Heart left ventricle (tissue), 16 donors: ENCODE data around the gene TMEM42. TPM values are rescaled to one million over a fixed set of nuclear protein-coding genes. Genes with fewer than 3 reads are reported as not detected.

Experiments
- ATAC-seq, 4 donors: fragments of 200-7000 bp; cut with Tn5 transposase; one replicate each; pipeline ENCODE4 v1.9.1; 2020 to 2022; ENCODE audit warnings: moderate library complexity in 4 of 4, mild to moderate bottlenecking in 3 of 4, moderate number of reproducible peaks in 1 of 4
- DNase-seq, 5 donors: peaks; one replicate each; pipeline ENCODE4 v3.0.0-alpha.2; 2020
- H3K27ac ChIP-seq, 12 donors: fragments of 200-600 bp; sonication (generic) in 4 of 12; one replicate each; pipeline versions ENCODE4 v1.5.0 to v1.8.0; 2016 to 2022; ENCODE audit warnings: mild to moderate bottlenecking in 2 of 12
- H3K27me3 ChIP-seq, 9 donors: fragments of 200-600 bp; sonication (generic) in 2 of 9; one replicate each; pipeline versions ENCODE4 v1.5.1 to v1.8.0; 2016 to 2022; ENCODE audit warnings: mild to moderate bottlenecking in 3 of 9
- H3K36me3 ChIP-seq, 9 donors: fragments of 200-600 bp; sonication (generic) in 2 of 9; one replicate each; pipeline versions ENCODE4 v1.5.0 to v1.8.0; 2018 to 2022; ENCODE audit warnings: mild to moderate bottlenecking in 2 of 9
- H3K4me1 ChIP-seq, 12 donors: fragments of 200-600 bp; sonication (generic) in 4 of 12; one replicate each; pipeline versions ENCODE4 v1.5.0 to v1.8.0; 2016 to 2022; ENCODE audit warnings: mild to moderate bottlenecking in 3 of 12
- H3K4me3 ChIP-seq, 12 donors: fragments of 200-600 bp; sonication (generic) in 4 of 12; one replicate each; pipeline versions ENCODE4 v1.5.0 to v1.8.0; 2017 to 2022; ENCODE audit warnings: mild to moderate bottlenecking in 9 of 12, moderate library complexity in 4 of 12
- H3K9me3 ChIP-seq, 12 donors: fragments of 200-600 bp; sonication (generic) in 4 of 12; one replicate each; pipeline versions ENCODE4 v1.5.0 to v1.8.0; 2016 to 2022; ENCODE audit warnings: mild to moderate bottlenecking in 1 of 12
- POLR2A ChIP-seq, 2 donors: fragments of 450-650 bp; IDR thresholded peaks; one replicate each; pipeline ENCODE4 v1.6.1; 2017; ENCODE audit warnings: antibody characterized with exemption in 2 of 2, mild to moderate bottlenecking in 2 of 2, moderate library complexity in 2 of 2
- WGBS, 4 donors: extraction: QIAGEN DNeasy Blood & Tissue Kit in 2 of 4; methylation state at CpG; one replicate each; pipeline versions ENCODE4 v1.1.5 to v1.1.7; 2013 to 2018; 5-methylcytosine and 5-hydroxymethylcytosine counted together
- intact Hi-C, 10 donors: fragments of 100-400 bp; cut with DNase I; formaldehyde crosslinking; loops; one replicate each; pipeline versions ENCODE4 v1.11.1 to v1.14.2; 2022
- polyA plus RNA-seq, 2 donors: library from polyadenylated mRNA; stranded (reverse); fragments of 200-250 nt; gene quantifications; one replicate each; pipeline ENCODE4 v1.2.3, GENCODE V29; 2013
- total RNA-seq, 9 donors: library from RNA; depleted of rRNA in 2 of 9; stranded (reverse); fragments of >200 nt in 2 of 9; fragmentation: NEBNext Ultra II Directional in 3 of 9; extraction: Animal tissue kit (Norgen Biotek cat#: 25700) in 3 of 9; gene quantifications; one replicate each; pipeline versions ENCODE4 v1.1.0 to v1.2.4, GENCODE V29; 2016 to 2023
- TF ChIP-seq, protein P1 (sequence below), 12 donors: fragments of 200-600 bp; sonication (generic) in 4 of 12; IDR thresholded peaks; one replicate each; pipeline versions ENCODE4 v1.5.0 to v1.8.0; 2018 to 2022; ENCODE audit warnings: antibody characterized with exemption in 12 of 12, mild to moderate bottlenecking in 5 of 12
- donor health status: ischemic (EF 13 %, LVEDD 7.1; RV severe dilation, severe dysfunction).
- donor health status: healthy with polysubstance abuse.
- donor health status: DM: no; HTN: yes; CAD: no.
- donor health status: DM: no; HTN: no; CAD: no.
- donor health status: ischemic (EF 25% LVEDD 6.9; RV normal size, moderate dysfunction).
- donor health status: ischemic (EF 25% LVEDD 5.7; RV mildly dilated, moderate dysfunction).
- donor health status: healthy.
- donor health status: DM: yes; HTN: yes; CAD: no.
- donor health status: ischemic (EF 35%, LVEDD 5.7; RV mildly dilated, moderate dysfunction).
- donor health status: nonischemic (EF 11% LVEDD 7.7; RV severe dilation, severe dysfunction).
- donor health status: DM: yes; HTN: yes; CAD: no.
- donor health status: PGD.
- donor health status: ischemic (EF 29% LVEDD 5.4; RV normal size, mild dysfunction).
- donor health status: nonischemic (EF 23%, LVEDD 6.1; RV moderate dilation, normal function).

Gene TMEM42
- total and polyA plus RNA-seq, 11 donors = 7.3 to 14.1 (median 10.6) TPM

DNA sequence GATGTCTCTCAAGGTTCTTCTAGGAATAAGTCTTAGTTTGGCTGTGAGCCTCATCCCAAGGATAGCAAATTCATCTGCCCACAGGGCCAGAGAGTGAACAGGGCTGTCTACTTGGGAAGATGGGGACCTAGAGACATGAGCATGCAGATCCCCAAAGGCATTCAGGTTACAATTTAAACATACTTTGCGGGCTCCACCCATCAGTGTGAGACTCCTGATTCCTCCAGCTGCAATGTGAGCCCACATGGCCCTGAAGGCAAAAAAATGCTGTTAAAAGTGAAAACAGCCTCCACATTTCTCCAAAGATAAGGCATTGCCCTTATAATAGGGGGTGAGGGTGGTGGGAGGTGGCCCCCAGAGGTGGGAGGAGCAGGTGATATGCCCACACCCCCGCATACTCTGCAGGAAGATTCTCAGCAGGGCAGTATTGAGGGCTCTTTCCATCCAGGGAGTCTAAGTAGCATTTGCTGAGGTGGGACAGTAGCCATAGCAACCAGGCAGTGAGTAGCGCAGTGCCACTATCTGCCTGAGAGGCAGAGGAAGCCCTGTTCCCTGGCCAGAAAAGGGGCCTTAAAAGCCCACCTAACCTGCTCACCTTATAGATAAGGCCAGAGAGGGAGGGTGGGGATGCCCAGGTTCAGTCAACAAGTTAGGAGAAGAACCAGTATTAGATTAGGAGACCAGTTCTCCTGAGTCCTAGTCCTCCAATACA, 43.9 kb downstream of the TMEM42 start:
- 63 to 88% (median 78%) methylated on average over 3 of the region's 3 CpGs for WGBS, 4 donors
- DNase-seq (no peak), ATAC-seq (no peak)
- intact Hi-C loops = no loop called here
- TF ChIP-seq POLR2A (IDR thresholded peaks at IDR 0.05) = no peak
- TF ChIP-seq, protein P1, sequence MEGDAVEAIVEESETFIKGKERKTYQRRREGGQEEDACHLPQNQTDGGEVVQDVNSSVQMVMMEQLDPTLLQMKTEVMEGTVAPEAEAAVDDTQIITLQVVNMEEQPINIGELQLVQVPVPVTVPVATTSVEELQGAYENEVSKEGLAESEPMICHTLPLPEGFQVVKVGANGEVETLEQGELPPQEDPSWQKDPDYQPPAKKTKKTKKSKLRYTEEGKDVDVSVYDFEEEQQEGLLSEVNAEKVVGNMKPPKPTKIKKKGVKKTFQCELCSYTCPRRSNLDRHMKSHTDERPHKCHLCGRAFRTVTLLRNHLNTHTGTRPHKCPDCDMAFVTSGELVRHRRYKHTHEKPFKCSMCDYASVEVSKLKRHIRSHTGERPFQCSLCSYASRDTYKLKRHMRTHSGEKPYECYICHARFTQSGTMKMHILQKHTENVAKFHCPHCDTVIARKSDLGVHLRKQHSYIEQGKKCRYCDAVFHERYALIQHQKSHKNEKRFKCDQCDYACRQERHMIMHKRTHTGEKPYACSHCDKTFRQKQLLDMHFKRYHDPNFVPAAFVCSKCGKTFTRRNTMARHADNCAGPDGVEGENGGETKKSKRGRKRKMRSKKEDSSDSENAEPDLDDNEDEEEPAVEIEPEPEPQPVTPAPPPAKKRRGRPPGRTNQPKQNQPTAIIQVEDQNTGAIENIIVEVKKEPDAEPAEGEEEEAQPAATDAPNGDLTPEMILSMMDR (IDR thresholded peaks at IDR 0.05) = no peak
- Histone ChIP-seq H3K4me1 (no peaks in the 10 kb centered on the region), H3K9me3 (no peaks in the 10 kb centered on the region), H3K27me3 (peaks cover 0 to 9% (median 0%) of the 10 kb centered on the region in 9 donors), H3K4me3 (no peak overlapping the region), H3K36me3 (no peaks in the 10 kb centered on the region), H3K27ac (no peak overlapping the region)

DNA sequence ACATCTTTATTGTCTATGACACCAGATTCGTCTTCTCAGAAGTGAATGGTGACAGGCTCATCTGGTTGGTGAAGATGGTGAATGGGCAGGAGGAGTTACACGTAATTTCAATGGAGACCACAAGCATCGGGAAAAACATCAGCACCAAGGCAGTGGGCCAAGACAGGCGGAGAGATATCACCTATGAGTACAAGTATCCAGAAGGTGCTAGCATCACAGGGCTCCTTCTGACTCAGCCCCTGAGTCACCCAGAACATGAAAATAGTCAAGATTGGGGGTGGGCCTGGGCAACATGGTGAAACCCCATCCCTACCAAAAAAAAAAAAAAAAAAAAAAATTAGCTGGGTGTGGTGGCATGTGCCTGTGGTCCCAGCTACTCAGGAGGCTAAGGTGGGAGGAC, 45.3 kb downstream of the TMEM42 start:
- Histone ChIP-seq H3K27me3 (peaks cover 0 to 9% (median 0%) of the 10 kb centered on the region in 9 donors), H3K36me3 (no peaks in the 10 kb centered on the region), H3K4me3 (no peak overlapping the region), H3K9me3 (no peaks in the 10 kb centered on the region), H3K4me1 (no peaks in the 10 kb centered on the region), H3K27ac (no peak overlapping the region)
- ATAC-seq (no peak), DNase-seq (no peak)
- TF ChIP-seq, protein P1 (IDR thresholded peaks at IDR 0.05) = no peak
- WGBS, 4 donors = 72 to 93% (median 82%) methylated on average over 4 of the region's 4 CpGs
- intact Hi-C loops = no loop called here

DNA sequence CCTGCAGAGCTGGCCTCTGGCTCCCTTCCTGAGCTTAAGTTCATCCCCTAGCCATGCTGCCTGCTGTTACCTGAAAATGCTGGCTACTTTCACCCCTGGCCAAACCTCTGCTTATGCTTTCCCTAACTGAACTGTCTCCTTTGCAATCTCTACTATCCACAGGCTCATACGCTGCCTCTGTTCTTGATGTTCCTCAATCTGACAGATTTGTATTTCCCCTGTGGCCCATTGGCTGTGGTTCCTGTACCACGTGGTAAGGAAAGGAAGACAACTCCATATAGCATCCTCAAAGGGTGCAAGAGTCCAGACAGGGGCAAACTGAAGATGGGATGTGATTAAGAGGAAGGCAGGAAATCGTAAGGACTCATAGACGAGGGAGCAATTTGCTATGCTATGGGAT, 45.9 kb downstream of the TMEM42 start:
- H3K27ac ChIP-seq = no peak overlapping the region
- ATAC-seq (no peak), DNase-seq (no peak)
- no peaks in the 10 kb centered on the region for H3K9me3 ChIP-seq
- TF ChIP-seq POLR2A (IDR thresholded peaks at IDR 0.05) = no peak
- TF ChIP-seq, protein P1 (IDR thresholded peaks at IDR 0.05) = no peak
- H3K4me1 ChIP-seq = no peaks in the 10 kb centered on the region
- H3K27me3 ChIP-seq = peaks cover 0 to 9% (median 0%) of the 10 kb centered on the region in 9 donors
- no peak overlapping the region for H3K4me3 ChIP-seq
- intact Hi-C loops = no loop called here
- WGBS, 4 donors = 64 to 77% (median 69%) methylated on average over 4 of the region's 4 CpGs
- H3K36me3 ChIP-seq = no peaks in the 10 kb centered on the region

DNA sequence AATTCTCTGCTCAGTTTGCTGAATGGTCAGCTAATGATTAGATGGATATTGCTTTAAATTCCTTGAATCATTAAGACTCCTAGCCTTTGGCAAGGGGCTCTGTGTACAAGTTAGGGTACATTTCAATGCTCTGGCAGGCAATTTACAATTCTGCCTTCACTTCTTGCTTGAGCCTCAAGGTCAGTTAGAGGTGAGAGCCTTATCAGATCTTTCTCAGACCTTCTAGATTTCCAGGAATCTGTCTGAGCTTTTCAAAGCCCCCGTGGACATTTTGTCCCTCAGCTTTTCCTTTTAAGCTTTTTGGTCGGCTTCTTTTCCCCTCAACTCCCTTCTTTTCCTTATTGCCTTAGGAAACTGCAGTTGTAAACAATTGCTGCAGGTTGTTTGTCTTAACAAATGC, 47.4 kb downstream of the TMEM42 start:
- H3K4me1 ChIP-seq = no peaks in the 10 kb centered on the region
- H3K4me3 ChIP-seq = no peak overlapping the region
- H3K9me3 ChIP-seq = no peaks in the 10 kb centered on the region
- 57 to 74% (median 66%) methylated on average over 2 of the region's 2 CpGs for WGBS, 4 donors
- peaks cover 0 to 9% (median 0%) of the 10 kb centered on the region in 9 donors for H3K27me3 ChIP-seq
- no peak overlapping the region for H3K27ac ChIP-seq
- TF ChIP-seq POLR2A (IDR thresholded peaks at IDR 0.05) = no peak
- TF ChIP-seq, protein P1 (IDR thresholded peaks at IDR 0.05) = no peak
- no peaks in the 10 kb centered on the region for H3K36me3 ChIP-seq
- no peak for ATAC-seq
- intact Hi-C loops = no loop called here
- no peak for DNase-seq
